ENCODE results near the gene CNTN5. TPM values are rescaled to one million over a fixed set of nuclear protein-coding genes. Genes with fewer than 3 reads are reported as not detected.

CNTN5 gene
- total and polyA plus RNA-seq, 2 donors (not counting 1 experiment from before 2014, with no cell fraction given): 0.17 TPM; not detected in 1

GRCh38 chr11:99803501-99803900, 782.8 kb downstream of the CNTN5 start:
- H3K9ac ChIP-seq (ENCODE audit: insufficient read depth, low read length): no peak overlapping the region
- no peak overlapping the region for H2AFZ ChIP-seq (ENCODE audit: low read length)
- H3K79me2 ChIP-seq (ENCODE audit: control insufficient read depth, insufficient read depth, low read length): no peaks in the 10 kb centered on the region
- H3K4me1 ChIP-seq (ENCODE audit: control insufficient read depth, extremely low read depth, insufficient read depth, low read length): no peaks in the 10 kb centered on the region
- H3K36me3 ChIP-seq (ENCODE audit: control insufficient read depth, insufficient read depth, low read length): no peaks in the 10 kb centered on the region
- no peaks in the 10 kb centered on the region for H3K27me3 ChIP-seq (ENCODE audit: control insufficient read depth, insufficient read depth, low read length)
- no peak for TF ChIP-seq CTCF (conservative IDR thresholded peaks at IDR 0.05 in 1 of 2, IDR thresholded peaks at IDR 0.05 in 1 of 2; ENCODE audit: low read depth in 1 of 2, low read length in 2 of 2)
- no peak for TF ChIP-seq EZH2 (IDR thresholded peaks at IDR 0.05; ENCODE audit: low read length, missing control alignments)
- no peaks in the 10 kb centered on the region for H3K9me3 ChIP-seq (ENCODE audit: control insufficient read depth, insufficient read depth, low read depth, low read length)
- no peak for DNase-seq (ENCODE audit: low read depth in 2 of 2)
- H3K27ac ChIP-seq (ENCODE audit: insufficient read depth, low read length): no peak overlapping the region
- H3K4me2 ChIP-seq (ENCODE audit: extremely low read depth, insufficient read depth, low read length): no peak overlapping the region
- no peaks in the 10 kb centered on the region for H4K20me1 ChIP-seq (ENCODE audit: control insufficient read depth, extremely low read depth, insufficient read depth, low read length)
- H3K4me3 ChIP-seq (replicated peaks in 1 of 4; ENCODE audit: control extremely low read depth in 1 of 4, insufficient read depth in 1 of 4, low read depth in 3 of 4, low read length in 4 of 4): no peak overlapping the region

- DNase-seq (ENCODE audit: low read depth in 2 of 2): no peak
Observed at GRCh38 chr11:99812516-99812915, 791.8 kb downstream of the CNTN5 start.

GRCh38 chr11:99814021-99814420, 793.3 kb downstream of the CNTN5 start:
- no peak overlapping the region for H3K4me3 ChIP-seq (replicated peaks in 1 of 4; ENCODE audit: control extremely low read depth in 1 of 4, insufficient read depth in 1 of 4, low read depth in 3 of 4, low read length in 4 of 4)
- no peak overlapping the region for H3K4me2 ChIP-seq (ENCODE audit: extremely low read depth, insufficient read depth, low read length)
- no peaks in the 10 kb centered on the region for H3K27me3 ChIP-seq (ENCODE audit: control insufficient read depth, insufficient read depth, low read length)
- TF ChIP-seq CTCF (conservative IDR thresholded peaks at IDR 0.05 in 1 of 2, IDR thresholded peaks at IDR 0.05 in 1 of 2; ENCODE audit: low read depth in 1 of 2, low read length in 2 of 2) (no peak), EZH2 (IDR thresholded peaks at IDR 0.05; ENCODE audit: low read length, missing control alignments) (no peak)
- no peaks in the 10 kb centered on the region for H4K20me1 ChIP-seq (ENCODE audit: control insufficient read depth, extremely low read depth, insufficient read depth, low read length)
- H3K27ac ChIP-seq (ENCODE audit: insufficient read depth, low read length): no peak overlapping the region
- no peaks in the 10 kb centered on the region for H3K79me2 ChIP-seq (ENCODE audit: control insufficient read depth, insufficient read depth, low read length)
- H3K36me3 ChIP-seq (ENCODE audit: control insufficient read depth, insufficient read depth, low read length): no peaks in the 10 kb centered on the region
- no peaks in the 10 kb centered on the region for H3K4me1 ChIP-seq (ENCODE audit: control insufficient read depth, extremely low read depth, insufficient read depth, low read length)
- H2AFZ ChIP-seq (ENCODE audit: low read length): no peak overlapping the region
- H3K9ac ChIP-seq (ENCODE audit: insufficient read depth, low read length): no peak overlapping the region
- DNase-seq (ENCODE audit: low read depth in 2 of 2): no peak
- H3K9me3 ChIP-seq (ENCODE audit: control insufficient read depth, insufficient read depth, low read depth, low read length): no peaks in the 10 kb centered on the region

More at GRCh38 chr11:99812516-99812915, 791.8 kb downstream of the CNTN5 start:
- H3K36me3 ChIP-seq (ENCODE audit: control insufficient read depth, insufficient read depth, low read length): no peaks in the 10 kb centered on the region
- no peaks in the 10 kb centered on the region for H4K20me1 ChIP-seq (ENCODE audit: control insufficient read depth, extremely low read depth, insufficient read depth, low read length)
- no peak overlapping the region for H3K9ac ChIP-seq (ENCODE audit: insufficient read depth, low read length)
- no peaks in the 10 kb centered on the region for H3K9me3 ChIP-seq (ENCODE audit: control insufficient read depth, insufficient read depth, low read depth, low read length)
- no peak overlapping the region for H2AFZ ChIP-seq (ENCODE audit: low read length)
- H3K27ac ChIP-seq (ENCODE audit: insufficient read depth, low read length): no peak overlapping the region
- TF ChIP-seq CTCF (conservative IDR thresholded peaks at IDR 0.05 in 1 of 2, IDR thresholded peaks at IDR 0.05 in 1 of 2; ENCODE audit: low read depth in 1 of 2, low read length in 2 of 2): no peak
- TF ChIP-seq EZH2 (IDR thresholded peaks at IDR 0.05; ENCODE audit: low read length, missing control alignments): no peak
- no peaks in the 10 kb centered on the region for H3K4me1 ChIP-seq (ENCODE audit: control insufficient read depth, extremely low read depth, insufficient read depth, low read length)
- H3K4me2 ChIP-seq (ENCODE audit: extremely low read depth, insufficient read depth, low read length): no peak overlapping the region
- H3K4me3 ChIP-seq (replicated peaks in 1 of 4; ENCODE audit: control extremely low read depth in 1 of 4, insufficient read depth in 1 of 4, low read depth in 3 of 4, low read length in 4 of 4): no peak overlapping the region
- no peaks in the 10 kb centered on the region for H3K27me3 ChIP-seq (ENCODE audit: control insufficient read depth, insufficient read depth, low read length)
- H3K79me2 ChIP-seq (ENCODE audit: control insufficient read depth, insufficient read depth, low read length): no peaks in the 10 kb centered on the region
